HG03135 (cell line): ENCODE data around the gene CLASRP.
A peak's percentile ranks its signal among the peaks of the same experiment; 100 is the strongest.
"Not testable (repeated sequence)": the region's sequence is repeated elsewhere in the genome, so short reads cannot be mapped to it uniquely, and the experiment has no call there.

Experiments used
- ATAC-seq: cut with Tn5 transposase; IDR thresholded peaks from one replicate; pipeline ENCODE4 v1.9.1; 2021; ENCODE audit warnings: mild to moderate bottlenecking, moderate library complexity; ENCODE audit not compliant: unreplicated experiment

CLASRP gene

GRCh38 chr19:45038931-45039893, at the start of gene CLASRP:
Gene CLASRP (plus strand): TSS chr19:45039045. CDS start chr19:45040213, 1,168 bp downstream.
- peak; percentile 78 for ATAC-seq

- ATAC-seq: no peak
These were observed 48.4 kb upstream of the CLASRP start for GRCh38 chr19:44990459-44990858.

- no peak for ATAC-seq
These were observed 47.9 kb upstream of the CLASRP start for GRCh38 chr19:44990966-44991365.

GRCh38 chr19:44992336-44993163, 46.3 kb upstream of the CLASRP start:
- no peak for ATAC-seq

GRCh38 chr19:44993526-44993925, 45.3 kb upstream of the CLASRP start:
- ATAC-seq: no peak

- ATAC-seq: no peak
These were observed 44.8 kb upstream of the CLASRP start for GRCh38 chr19:44993926-44994537.

GRCh38 chr19:44998025-44998424, 40.8 kb upstream of the CLASRP start:
- no peak for ATAC-seq

GRCh38 chr19:44999131-44999925, 39.5 kb upstream of the CLASRP start:
- not testable (repeated sequence) for ATAC-seq

- ATAC-seq: not testable (repeated sequence)
These were observed 38.2 kb upstream of the CLASRP start for GRCh38 chr19:45000665-45001064.

GRCh38 chr19:45001087-45001739, 37.6 kb upstream of the CLASRP start, which contains the start of gene RELB:
Gene RELB (plus strand): TSS chr19:45001464. CDS start chr19:45001580, 116 bp downstream.
- peak; percentile 49 for ATAC-seq

GRCh38 chr19:45003485-45003884, 35.4 kb upstream of the CLASRP start:
- ATAC-seq: no peak

- ATAC-seq: no peak
These were observed 33.1 kb upstream of the CLASRP start for GRCh38 chr19:45005787-45006186.

- ATAC-seq: no peak
These were observed 30.3 kb upstream of the CLASRP start for GRCh38 chr19:45008552-45008951.

- no peak for ATAC-seq
These were observed 29.1 kb upstream of the CLASRP start for GRCh38 chr19:45009625-45010255.

GRCh38 chr19:45010306-45010705, 28.5 kb upstream of the CLASRP start:
- ATAC-seq: no peak

GRCh38 chr19:45011959-45012358, 26.9 kb upstream of the CLASRP start:
- no peak for ATAC-seq

GRCh38 chr19:45016388-45017314, 22.2 kb upstream of the CLASRP start:
- peak; percentile 72 for ATAC-seq

GRCh38 chr19:45019187-45019586, 19.7 kb upstream of the CLASRP start:
- no peak for ATAC-seq
